SKM-1 treated with dmso at 0.1 percent for 144 hours (cell line): Measurements from ENCODE around the gene LAMB3.

Source experiments
- DNase-seq: peaks from one replicate; lab custom pipeline; 2025; ENCODE audit not compliant: unreplicated experiment; lab: John Stamatoyannopoulos, UW

The LAMB3 gene

GRCh38 chr1:209565759-209566678 is 86.2 kb downstream of the LAMB3 start:
- peak; percentile 79 for DNase-seq
